ENCODE results near the gene CYBC1.

- TF ChIP-seq EZH2 (IDR thresholded peaks at IDR 0.05), result no peak
- no peak for TF ChIP-seq POLR2AphosphoS5 (IDR thresholded peaks at IDR 0.05; ENCODE audit: borderline replicate concordance, low read depth, low read length)
- TF ChIP-seq FOXP2 (optimal IDR thresholded peaks at IDR 0.05; ENCODE audit: control extremely low read depth, extremely low read length, insufficient read depth), result no peak
These were observed 13.8 kb downstream of the CYBC1 start for GRCh38 chr17:82436601-82437324.

Measured in SK-N-MC (cell line).